ENCODE data around the gene XRCC4. TPM values are rescaled to one million over a fixed set of nuclear protein-coding genes. Genes with fewer than 3 reads are reported as not detected.
"Not testable (repeated sequence)": the region's sequence is repeated elsewhere in the genome, so short reads cannot be mapped to it uniquely, and the experiment has no call there.

Gene XRCC4
- total RNA-seq, 1 donor from 2014 or later = 7.0 TPM

DNA sequence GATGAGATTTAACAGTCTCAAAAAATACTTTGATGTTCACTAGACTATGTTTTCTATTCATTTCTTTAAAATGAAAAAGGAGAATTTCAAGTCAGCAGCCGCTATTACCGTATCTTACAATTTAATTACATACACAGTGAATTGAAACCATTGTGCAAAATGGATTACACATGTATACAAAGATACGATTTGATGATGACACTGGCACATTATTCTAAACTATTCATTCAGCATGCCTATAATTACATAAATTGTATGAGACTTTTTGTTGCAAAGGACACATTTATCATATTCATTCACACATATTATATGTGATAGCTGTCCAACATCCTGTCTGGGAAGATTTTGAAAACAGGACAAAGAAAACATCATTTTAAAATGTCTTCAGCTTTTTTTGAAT, 275.9 kb downstream of the XRCC4 start:
- DNase-seq (ENCODE audit: low spot score) = no peak

DNA sequence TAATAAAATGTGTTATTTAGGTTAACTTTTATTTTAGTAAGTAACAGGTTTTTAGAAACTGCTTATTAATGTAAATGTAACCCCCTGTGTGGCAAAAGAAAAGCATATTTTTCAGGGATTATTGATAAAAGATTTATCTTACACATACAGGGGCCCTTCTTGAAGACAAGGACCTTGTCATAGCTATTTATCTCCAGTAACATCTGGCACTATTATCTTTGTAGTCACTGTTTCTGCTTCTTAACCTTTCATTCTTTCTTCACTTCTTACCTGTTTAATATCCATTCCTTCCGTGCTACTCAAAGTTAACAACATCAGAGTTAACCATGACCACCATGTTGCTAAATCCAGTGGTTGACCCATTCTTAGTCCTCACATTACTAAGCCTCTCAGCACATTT, 276.4 kb downstream of the XRCC4 start:
- DNase-seq (ENCODE audit: low spot score) = no peak

DNA sequence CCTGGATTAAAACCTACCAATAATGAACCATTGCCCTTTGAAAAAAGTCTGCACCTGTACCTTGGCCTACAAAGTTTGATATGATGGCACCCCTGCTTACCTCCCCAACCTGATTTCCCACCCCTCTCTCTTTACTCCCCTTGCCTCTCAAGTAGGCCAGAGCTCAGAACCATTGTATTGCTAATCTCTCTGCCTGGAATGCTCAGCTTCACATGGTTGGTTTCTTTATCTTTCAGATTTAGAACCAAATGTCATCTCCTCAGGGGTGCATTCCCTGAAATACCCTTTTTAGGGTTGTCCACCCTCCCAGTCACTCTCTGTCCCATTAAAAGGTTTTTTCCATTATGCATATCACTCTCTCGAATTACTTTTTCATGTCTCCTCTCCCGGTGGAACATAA, 277.6 kb downstream of the XRCC4 start:
- no peak for DNase-seq (ENCODE audit: low spot score)

DNA sequence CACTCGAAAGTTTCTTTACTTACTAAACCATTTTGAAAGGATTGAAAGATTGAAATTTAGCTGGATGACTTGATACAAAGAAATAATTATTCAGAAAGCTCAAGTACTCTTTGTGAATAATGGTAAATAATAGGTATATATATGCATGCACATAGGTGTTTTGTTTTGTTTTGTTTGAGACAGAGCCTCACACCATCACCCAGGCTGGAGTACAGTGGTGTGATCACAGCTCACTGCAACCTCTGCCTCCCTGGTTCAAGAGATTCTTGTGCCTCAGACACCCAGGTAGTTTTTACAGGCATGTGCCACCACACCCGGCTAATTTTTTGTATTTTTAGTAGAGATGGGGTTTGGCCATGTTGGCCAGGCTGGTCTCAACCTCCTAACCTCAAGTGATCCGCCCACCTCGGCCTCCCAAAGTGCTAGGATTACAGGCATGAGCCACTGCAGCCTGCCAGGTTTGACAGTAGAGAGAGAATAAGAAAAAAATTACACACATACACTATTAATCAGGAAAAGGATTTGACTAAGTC, 278.2 kb downstream of the XRCC4 start:
- not testable (repeated sequence) for DNase-seq (ENCODE audit: low spot score)

DNA sequence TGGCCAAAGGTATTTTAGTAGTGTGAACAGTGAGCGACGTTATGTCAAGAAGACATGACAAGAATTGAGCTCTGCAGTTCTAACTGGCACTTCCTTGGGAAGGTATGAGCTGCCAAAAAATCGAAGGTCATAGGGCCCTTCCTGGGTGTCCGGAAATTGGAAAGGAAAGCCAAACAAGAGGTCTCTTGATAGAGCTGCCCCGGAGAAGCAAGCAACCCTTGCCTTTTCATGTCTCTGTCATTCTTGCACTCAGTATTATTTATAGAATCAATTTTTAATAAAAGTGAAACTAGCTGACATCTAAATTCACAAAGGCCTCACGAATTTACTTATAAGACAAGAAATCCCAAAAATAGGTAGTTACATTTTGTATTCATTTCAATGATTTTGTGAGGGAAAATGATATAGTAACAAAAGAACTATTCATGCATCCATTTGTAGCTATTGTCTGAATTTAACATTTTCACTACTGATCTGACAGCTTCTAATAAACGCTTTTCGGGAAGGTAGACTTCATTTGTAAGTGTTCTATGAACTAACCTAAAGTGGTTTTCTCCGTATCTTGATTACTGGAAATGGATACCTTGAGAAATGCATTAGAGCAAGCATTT, 280.4 kb downstream of the XRCC4 start:
- no peak for DNase-seq (ENCODE audit: low spot score)

DNA sequence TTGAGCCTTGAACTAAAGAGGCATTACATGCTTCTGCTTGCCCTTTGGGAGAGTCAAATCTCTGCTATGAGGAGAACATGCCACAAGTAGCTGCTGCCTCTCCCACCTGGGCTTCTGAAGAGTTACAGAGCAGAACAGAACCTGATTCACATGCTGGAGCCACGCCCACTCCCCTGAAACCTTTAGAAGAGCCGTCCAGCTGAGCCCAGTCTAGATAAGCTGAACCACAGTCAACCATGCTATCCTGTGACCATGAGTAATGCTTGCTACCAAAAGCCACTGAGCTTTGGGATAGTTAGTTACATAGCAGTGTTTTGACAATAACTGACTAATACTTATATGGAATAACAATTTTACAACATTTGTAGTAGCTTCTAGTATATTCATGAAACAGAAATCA, 283.2 kb downstream of the XRCC4 start:
- no peak for DNase-seq (ENCODE audit: low spot score)

DNA sequence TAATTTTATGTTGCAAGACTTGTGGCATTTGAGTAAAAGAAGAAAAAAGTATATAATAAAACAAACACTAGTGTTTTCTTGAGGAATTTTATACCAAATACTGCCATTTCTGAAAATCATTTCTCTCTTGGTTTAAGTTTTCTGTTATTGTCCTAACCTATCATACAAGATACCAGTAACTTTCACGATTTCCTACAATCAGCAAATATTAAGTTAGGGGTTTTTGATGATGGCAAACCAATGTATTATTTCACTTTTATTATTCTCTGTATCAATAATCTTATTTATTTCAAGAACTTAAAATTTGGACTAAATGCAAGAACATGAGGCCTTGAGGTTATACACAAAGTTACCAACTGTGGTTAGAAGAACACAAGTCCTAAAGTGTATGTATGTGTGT, 285.2 kb downstream of the XRCC4 start:
- no peak for DNase-seq (ENCODE audit: low spot score)

DNA sequence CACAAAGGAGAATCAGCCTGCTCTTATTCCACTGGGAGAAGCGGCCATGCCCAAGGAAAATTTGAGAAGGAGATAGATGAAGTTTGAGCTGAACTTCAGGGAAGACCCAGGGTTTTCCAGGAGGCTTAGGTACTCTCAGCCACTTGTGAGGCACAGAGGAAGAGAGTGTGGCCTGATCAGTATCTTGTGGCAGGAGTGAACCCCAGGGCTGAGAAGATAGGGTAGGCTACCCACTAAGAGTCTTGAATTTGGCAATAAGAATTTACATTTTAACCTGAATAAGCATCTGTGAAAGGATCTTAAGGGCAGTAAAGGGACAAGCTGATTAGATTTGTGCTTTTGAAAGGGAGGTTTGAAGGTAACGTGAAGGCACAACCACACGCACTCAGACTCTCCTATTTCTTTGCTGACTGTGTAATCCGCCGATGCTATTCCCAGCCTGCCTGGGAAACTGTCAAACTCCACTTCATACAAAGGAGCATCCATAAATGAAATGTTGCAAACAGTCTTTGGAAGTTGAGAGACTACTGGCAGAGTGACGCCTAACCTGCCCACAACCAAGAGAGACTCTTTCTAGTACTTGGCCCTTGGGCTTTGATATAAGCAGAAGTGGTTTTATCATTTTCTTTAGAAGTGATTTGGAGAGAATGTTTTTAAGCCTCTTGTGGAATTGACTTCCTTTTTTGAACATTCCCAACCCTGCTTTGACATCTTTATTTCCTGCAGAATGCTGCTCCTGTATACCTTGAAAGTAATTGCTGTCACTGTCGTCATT, 286.0 kb downstream of the XRCC4 start:
- no peak for DNase-seq (ENCODE audit: low spot score)

DNA sequence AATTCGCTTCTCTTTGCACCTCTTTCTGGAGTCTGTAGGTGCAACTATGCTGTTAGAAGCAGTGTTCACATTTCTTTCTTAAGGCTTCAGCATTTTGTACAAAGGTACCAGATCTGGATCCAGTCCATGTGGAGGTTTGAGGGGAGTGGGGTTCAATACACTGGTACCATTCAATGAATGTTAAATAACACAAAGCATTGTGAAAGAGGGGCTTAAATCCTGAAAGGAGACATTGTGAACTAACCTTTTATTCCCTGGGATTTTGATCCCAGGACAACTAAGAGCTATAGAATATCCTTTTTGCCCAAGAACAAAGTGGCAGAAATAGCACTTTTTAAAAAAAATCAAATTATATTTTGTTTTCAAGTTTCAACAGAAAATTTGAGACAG, 286.5 kb downstream of the XRCC4 start:
- no peak for DNase-seq (ENCODE audit: low spot score)

DNA sequence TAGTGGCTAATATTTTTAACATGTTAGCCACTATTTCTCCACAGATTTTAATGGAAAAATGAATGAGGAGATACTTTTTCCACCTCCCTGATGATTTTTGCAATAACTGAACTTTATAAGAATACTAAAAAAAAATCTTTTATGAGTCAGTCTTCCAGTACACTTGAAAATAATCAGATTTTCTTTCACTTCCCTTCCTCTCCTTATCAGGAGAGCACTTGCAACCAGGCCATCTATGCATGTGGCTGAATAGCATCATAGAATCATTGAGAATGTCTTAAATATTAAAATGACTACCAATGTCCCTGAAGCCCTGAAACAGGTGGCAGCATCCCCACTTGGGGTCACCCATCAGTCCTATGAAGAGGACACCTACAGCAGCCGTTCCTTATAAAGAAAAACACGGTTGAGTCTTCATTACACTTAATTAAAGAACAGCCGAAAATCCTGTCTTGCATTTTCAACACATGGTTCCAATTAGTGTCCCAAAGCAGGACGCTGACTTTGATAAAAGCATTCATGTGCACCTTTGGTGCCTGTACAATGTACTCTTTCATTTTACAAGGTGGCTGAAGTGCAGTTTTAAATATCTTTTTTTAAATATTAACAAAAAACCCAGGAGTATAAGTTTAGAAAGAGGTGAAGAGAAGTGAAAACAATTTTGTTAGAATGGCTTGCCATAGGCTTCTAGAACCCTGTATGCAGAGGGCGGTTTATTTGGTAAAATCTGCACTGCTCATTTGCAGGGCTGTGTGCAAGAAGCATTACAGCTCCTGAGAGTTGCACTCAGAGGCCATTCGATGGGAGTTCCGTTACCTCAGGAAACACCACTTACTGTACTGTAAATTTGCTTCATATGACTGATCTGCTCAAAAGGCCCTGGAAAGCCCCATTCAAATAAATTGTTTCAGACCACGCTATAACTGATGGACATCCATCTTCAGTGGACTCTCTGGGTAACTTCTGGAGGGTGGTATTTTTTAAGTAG, 287.3 kb downstream of the XRCC4 start:
- no peak for DNase-seq (ENCODE audit: low spot score)

DNA sequence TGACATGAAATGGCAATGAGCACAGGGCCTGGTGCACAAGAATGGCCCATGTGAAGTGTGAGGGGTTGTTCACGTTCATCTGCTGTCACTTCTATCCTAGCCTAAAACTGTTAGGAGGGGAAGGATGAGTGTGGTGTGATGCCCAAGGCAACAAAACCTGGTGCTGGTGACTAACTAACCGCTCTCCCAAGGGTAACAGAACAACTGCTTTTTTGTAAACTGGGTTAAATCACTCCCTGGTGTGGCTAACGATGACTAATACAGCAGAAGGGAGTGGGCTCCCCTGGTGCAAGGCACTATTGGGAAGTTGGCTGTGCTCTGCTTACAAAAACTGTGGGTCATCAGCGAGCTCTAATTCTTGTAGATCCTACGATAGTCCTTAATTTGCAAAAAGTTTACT, 291.0 kb downstream of the XRCC4 start:
- no peak for DNase-seq (ENCODE audit: low spot score)

DNA sequence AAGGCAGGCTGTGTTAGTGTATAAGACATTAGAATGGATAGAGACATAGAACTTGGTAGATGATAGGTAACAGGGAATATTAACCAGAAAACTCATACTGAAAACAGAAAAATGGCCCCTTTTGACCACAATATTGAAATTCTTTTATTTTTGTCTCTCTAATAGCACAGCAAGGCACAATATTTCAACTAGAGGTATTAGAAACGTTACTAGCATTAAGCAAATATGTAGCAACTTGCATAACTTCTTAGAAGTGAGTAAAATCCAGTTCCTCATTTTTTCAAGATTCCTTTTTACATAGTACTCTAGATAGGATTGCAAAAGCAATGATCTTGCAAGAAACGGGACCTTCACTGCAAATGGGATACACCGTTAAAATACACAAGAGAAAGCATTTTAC, 291.5 kb downstream of the XRCC4 start:
- DNase-seq (ENCODE audit: low spot score) = no peak

DNA sequence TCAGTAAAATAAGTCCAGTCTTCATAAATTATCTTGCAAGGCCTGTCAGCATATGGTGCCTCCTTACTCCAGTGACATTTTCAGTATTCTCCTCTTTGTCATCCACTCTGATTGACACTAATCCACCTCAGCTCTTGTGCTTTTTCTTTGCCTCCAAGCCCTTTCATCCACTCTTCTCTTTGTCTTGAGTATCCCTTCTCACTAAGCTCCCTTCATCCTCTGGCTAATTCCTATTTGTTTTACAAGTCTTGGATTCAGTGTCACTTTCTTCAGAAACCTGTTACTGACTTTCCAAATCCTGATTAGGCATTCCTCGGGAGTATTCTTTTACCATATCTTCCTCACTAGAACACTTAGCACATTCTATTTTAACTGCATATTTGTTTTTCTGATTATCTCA, 293.6 kb downstream of the XRCC4 start:
- DNase-seq (ENCODE audit: low spot score) = no peak

DNA sequence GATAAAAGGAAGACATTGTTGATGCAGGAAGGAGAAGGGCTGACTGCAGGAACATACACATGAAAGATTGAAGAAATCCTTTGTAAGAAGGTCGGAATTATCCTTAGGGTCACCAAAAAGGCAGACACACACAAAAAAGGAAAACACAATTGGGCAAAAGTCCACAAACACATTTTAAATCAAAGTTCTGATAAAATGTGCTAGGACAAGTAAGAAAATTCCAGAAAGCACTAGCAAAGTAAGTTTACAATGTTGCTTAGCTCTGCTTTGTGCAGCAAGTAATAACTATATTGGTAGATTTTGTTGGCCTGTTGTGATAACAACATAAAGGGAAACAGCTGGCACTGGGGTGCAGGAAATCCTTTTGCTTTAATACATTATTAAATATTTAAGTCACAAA, 294.4 kb downstream of the XRCC4 start:
- DNase-seq (ENCODE audit: low spot score) = no peak

DNA sequence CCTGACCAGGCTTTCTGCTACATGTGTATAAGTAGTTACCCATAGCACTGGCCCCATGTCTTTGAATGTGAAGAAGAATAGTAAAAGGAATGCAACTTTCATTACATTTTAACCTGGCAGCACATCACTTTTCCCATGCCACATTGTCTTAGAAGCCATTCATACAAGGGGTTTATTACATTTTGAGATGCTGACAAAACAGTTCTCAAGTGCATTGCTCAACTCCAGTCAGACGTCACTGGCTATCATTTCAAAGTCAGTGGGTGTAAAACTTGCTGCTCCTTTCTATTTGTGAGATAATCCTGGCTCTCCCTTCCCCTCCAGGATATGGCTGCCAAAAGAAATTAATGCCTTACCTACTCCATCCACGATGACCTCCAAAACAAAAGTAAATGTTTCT, 297.2 kb downstream of the XRCC4 start:
- no peak for DNase-seq (ENCODE audit: low spot score)

DNA sequence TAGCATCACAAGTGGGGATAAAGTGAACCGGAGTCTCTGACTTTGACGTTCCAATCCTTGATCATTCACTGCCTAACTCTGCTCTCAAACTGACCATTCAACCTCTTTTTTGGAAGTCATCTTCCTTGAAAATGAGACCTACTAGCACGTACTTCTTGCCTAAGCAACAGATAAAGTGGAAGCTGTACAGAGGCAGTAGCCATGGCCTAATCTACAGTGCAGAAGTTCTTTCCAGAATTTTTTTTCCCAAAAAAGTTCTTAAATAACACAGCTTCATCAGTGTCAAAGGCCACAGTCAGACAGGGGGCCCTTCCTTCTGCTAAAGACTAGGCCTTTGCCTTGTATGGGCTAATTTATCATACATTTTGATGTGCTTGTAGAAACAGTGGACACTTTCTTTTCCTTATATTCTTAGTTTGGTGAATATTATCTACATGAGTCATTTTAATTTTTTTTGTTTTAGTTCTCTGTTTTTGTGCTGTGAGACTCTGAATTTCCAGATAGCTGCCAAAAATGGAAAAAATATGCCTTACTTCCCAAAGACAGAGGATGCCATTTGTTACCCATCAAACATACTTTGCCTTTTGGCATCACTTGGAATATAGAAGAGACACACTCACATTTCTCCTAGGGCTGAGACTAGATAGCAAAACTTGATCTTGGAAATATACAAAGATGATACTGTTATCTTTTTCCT, 297.9 kb downstream of the XRCC4 start:
- no peak for DNase-seq (ENCODE audit: low spot score)

DNA sequence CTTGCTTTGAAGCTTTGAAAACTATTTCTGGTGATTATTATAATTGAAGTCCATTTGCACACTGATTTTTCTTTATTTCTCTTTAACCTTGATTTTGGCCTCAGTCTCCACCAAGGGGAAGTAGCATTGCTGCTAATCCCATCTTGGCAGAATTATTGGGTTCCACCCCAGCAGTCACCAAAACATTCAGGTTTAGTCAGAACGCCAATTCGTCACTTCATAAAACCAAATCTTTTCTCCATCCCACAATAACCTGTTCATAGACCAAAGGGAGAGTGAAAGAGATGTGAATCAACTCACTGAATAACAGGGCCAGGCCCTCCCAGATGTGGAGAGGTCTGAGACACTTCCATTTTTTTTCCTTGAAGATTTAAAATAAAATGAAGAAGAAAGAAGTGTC, 299.1 kb downstream of the XRCC4 start:
- no peak for DNase-seq (ENCODE audit: low spot score)

DNA sequence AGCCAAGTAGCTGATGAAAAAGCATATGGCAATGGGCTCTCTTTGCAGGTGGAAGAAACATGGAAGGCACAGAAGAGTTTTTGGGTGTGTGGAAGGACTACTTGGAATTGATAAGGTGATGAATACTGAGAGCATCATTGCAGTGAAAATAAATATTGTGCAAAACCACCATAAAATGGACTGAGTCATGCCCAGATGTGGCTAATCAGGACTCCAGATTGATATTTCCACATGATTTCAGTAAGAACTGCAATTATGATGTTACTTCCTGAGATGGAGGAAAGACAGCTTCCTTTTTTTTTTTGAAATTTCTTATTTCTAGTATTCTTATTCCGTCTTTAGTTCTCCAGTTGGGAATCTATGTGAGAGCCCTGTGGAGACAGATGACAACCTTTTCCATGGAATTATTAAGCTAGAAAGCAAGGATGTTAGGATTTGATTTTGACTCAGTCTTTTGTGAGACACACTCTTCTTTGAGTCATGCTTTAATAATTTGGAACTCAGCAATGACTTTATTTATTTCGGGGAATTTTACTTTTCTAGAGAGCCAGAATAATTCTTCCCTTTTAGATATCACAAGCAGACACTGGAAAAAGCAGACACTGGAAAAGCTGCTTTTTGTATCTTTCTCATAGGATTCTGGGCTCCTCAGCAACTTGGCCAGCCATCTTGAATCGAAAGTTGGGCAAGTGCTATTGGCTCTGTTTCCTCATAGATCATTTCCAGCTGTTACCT, 300.0 kb downstream of the XRCC4 start:
- no peak for DNase-seq (ENCODE audit: low spot score)

DNA sequence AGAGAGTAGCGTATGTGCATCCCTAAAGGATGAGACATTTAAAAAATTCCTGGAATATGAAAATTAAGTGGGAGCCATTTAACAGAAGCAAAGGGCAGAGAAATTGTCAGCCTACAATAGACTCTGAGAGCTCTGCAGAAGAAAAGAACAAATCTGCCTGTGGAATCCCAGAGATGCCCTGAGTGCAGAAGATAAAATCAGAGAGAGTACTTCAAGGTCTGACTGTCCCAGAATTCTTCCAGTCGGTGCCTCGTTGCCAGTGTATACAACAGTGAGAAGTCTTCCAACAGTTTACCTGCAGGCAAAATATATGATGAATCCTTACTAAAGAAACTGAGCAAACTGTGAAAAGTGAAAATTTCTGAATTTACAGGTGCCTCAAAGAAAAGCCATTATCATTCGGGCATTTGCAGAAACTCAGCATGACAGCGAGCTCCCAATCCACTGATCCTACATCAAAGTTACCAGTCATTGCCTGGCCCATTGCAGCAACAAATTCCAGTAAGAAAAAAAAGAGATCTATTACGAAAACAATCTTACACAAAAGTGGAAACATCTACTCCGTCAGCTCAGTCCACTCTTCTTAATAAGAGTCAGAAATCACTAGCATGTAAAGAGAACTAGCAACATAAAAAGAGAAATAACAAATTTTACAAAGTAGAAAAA, 301.4 kb downstream of the XRCC4 start:
- DNase-seq (ENCODE audit: low spot score) = no peak

DNA sequence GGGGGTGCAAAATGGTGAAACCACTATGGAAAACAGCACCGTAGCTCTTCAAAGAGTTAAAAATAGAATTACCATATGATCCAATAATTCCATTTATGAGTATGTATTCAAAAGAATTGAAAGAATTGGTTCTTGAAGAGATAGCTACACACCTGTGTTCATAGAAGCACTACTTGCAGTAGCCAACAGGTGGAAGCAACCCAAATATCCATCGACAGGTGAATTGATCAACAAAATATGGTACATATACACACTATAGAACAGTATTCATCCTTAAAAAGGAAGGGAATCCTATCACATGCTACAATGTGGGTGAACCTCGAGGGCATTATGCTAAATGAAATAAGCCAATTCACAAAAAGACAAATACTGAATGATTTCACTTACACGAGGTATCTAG, 308.5 kb downstream of the XRCC4 start:
- DNase-seq (ENCODE audit: low spot score) = no peak

All from ureter (tissue), 1 donor.